IMR-90 (cell line): ENCODE measurements around the gene CD274. TPM values are rescaled to one million over a fixed set of nuclear protein-coding genes. Genes with fewer than 3 reads are reported as not detected.
"Not testable (repeated sequence)": the region's sequence is repeated elsewhere in the genome, so short reads cannot be mapped to it uniquely, and the experiment has no call there.

Source experiments
- ATAC-seq: fragments of 200-7000 bp; cut with Tn5 transposase; 2 replicates; pipeline ENCODE4 v1.9.1; 2020; ENCODE audit warnings: low read depth, mild to moderate bottlenecking, moderate library complexity
- BruUV-seq: library from RNA; stranded (reverse); fragments of 400-500 nt; replicated peaks from 2 replicates; lab custom pipeline; 2021; lab: Mats Ljungman, UMichigan
- CTCF ChIA-PET: fragments of 300-600 bp; formaldehyde crosslinking; extraction: SDS; loops from one replicate; lab custom pipeline; 2021; ENCODE audit warnings: antibody characterized with exemption; lab: Yijun Ruan, JAX
- POLR2A ChIA-PET: fragments of 300-600 bp; sonication (Branson Sonifier 250); formaldehyde crosslinking; loops from one replicate; lab custom pipeline; 2022; ENCODE audit warnings: antibody characterized with exemption; ENCODE audit not compliant: unreplicated experiment; lab: Charles Lee
- DNase-seq: peaks from one replicate; pipeline ENCODE4 v3.0.0; 2013
- H2AFZ ChIP-seq: replicated peaks from 2 replicates; pipeline ENCODE3; 2013; ENCODE audit warnings: low read length, mild to moderate bottlenecking; ENCODE audit not compliant: poor library complexity
- H2AK5ac ChIP-seq: 2 replicates; pipeline ENCODE4 v1.6.1; 2013; ENCODE audit warnings: low read depth, low read length, inconsistent platforms
- H2AK9ac ChIP-seq: replicated peaks from 2 replicates; pipeline ENCODE3; 2013; ENCODE audit warnings: mild to moderate bottlenecking, low read depth, low read length, moderate library complexity; ENCODE audit not compliant: poor library complexity
- H2BK120ac ChIP-seq: 2 replicates; pipeline ENCODE4 v1.6.1; 2013; ENCODE audit warnings: low read depth, low read length, inconsistent platforms
- H2BK15ac ChIP-seq: 3 replicates; pipeline ENCODE4 v1.6.1; 2013; ENCODE audit warnings: low read depth, low read length, inconsistent platforms
- H2BK20ac ChIP-seq: 2 replicates; pipeline ENCODE4 v1.6.1; 2013; ENCODE audit warnings: low read depth, mild to moderate bottlenecking, inconsistent platforms, low read length, moderate library complexity
- H2BK5ac ChIP-seq: 2 replicates; pipeline ENCODE4 v1.6.1; 2013; ENCODE audit warnings: mild to moderate bottlenecking, low read depth, low read length, inconsistent platforms; ENCODE audit not compliant: poor library complexity, severe bottlenecking
- H3K14ac ChIP-seq: replicated peaks from 2 replicates; pipeline ENCODE4 v1.6.1; 2013; ENCODE audit warnings: low read depth, low read length, inconsistent platforms
- H3K18ac ChIP-seq: 2 replicates; pipeline ENCODE4 v1.6.1; 2013; ENCODE audit warnings: low read depth, low read length, control low read depth
- H3K23ac ChIP-seq: 2 replicates; pipeline ENCODE4 v1.6.1; 2013; ENCODE audit warnings: low read depth, low read length, inconsistent platforms
- H3K27ac ChIP-seq: 2 replicates; pipeline ENCODE4 v1.5.1; 2013; ENCODE audit warnings: mild to moderate bottlenecking, control low read depth, low read length; ENCODE audit not compliant: insufficient read depth
- H3K27me3 ChIP-seq: 2 replicates; pipeline ENCODE4 v1.6.1; 2013; ENCODE audit warnings: low read length; ENCODE audit not compliant: control insufficient read depth, insufficient read depth
- H3K36me3 ChIP-seq: 2 replicates; pipeline ENCODE4 v1.6.1; 2013; ENCODE audit warnings: low read length, mixed read lengths; ENCODE audit not compliant: control insufficient read depth, insufficient read depth
- H3K4ac ChIP-seq: 2 replicates; pipeline ENCODE4 v1.6.1; 2013; ENCODE audit warnings: low read depth, low read length, inconsistent platforms
- H3K4me1 ChIP-seq: 2 replicates; pipeline ENCODE4 v1.6.1; 2013; ENCODE audit warnings: low read length, mixed read lengths; ENCODE audit not compliant: control insufficient read depth, insufficient read depth
- H3K4me2 ChIP-seq: 2 replicates; pipeline ENCODE4 v1.6.1; 2013; ENCODE audit warnings: low read depth, mild to moderate bottlenecking, control low read depth, low read length, moderate library complexity
- H3K4me3 ChIP-seq: 2 replicates; pipeline ENCODE4 v1.5.1; 2013; ENCODE audit warnings: low read depth, mild to moderate bottlenecking, control low read depth, low read length, moderate library complexity; ENCODE audit not compliant: insufficient read depth
- H3K56ac ChIP-seq: 2 replicates; pipeline ENCODE4 v1.6.1; 2013; ENCODE audit warnings: low read length, inconsistent platforms; ENCODE audit not compliant: insufficient read depth; ENCODE audit errors: extremely low read depth
- H3K79me1 ChIP-seq, 2 experiments: 2 replicates each; pipeline ENCODE4 v1.6.1; 2013; ENCODE audit warnings: low read length in 2 of 2, inconsistent platforms in 1 of 2, low read depth in 1 of 2
- H3K9ac ChIP-seq: 2 replicates; pipeline ENCODE4 v1.6.1; 2013; ENCODE audit warnings: low read depth, low read length, control low read depth
- H3K9me1 ChIP-seq: 2 replicates; pipeline ENCODE4 v1.6.1; 2013; ENCODE audit warnings: low read length, inconsistent platforms; ENCODE audit not compliant: insufficient read depth
- H3K9me3 ChIP-seq: 2 replicates; pipeline ENCODE4 v1.6.1; 2013; ENCODE audit warnings: low read length; ENCODE audit not compliant: control insufficient read depth, insufficient read depth
- H4K20me1 ChIP-seq: 2 replicates; pipeline ENCODE4 v1.6.1; 2013; ENCODE audit warnings: low read length, inconsistent platforms; ENCODE audit not compliant: insufficient read depth
- H4K5ac ChIP-seq: 2 replicates; pipeline ENCODE4 v1.6.1; 2013; ENCODE audit warnings: mild to moderate bottlenecking, low read depth, low read length, control low read depth
- H4K8ac ChIP-seq, 2 experiments: 2 replicates each; pipeline ENCODE4 v1.6.1; 2013; ENCODE audit warnings: low read depth in 2 of 2, low read length in 2 of 2, control low read depth in 1 of 2, inconsistent platforms in 1 of 2
- H4K91ac ChIP-seq: 2 replicates; pipeline ENCODE4 v1.6.1; 2013; ENCODE audit warnings: low read depth, low read length, inconsistent platforms; ENCODE audit not compliant: insufficient read depth
- ELK1 ChIP-seq: fragments of 150-350 bp; IDR thresholded peaks from 2 replicates; pipeline ENCODE4 v1.6.1; 2016; ENCODE audit warnings: low read depth, mild to moderate bottlenecking, low read length, moderate library complexity, borderline replicate concordance
- RCOR1 ChIP-seq: IDR thresholded peaks from 2 replicates; pipeline ENCODE4 v1.6.1; 2012; ENCODE audit warnings: mild to moderate bottlenecking, low read length, improper control_type of control experiment; ENCODE audit not compliant: insufficient replicate concordance
- WGBS, 2 experiments: methylation state at CpG; one replicate each; pipeline versions ENCODE4 v1.1.5 to v1.1.7; 2013; ENCODE audit warnings: missing lambda C conversion rate in 2 of 2; ENCODE audit not compliant: insufficient read length in 1 of 2; ENCODE audit errors: extremely low coverage in 2 of 2; 5-methylcytosine and 5-hydroxymethylcytosine counted together
- dilution Hi-C: fragments of 300-500 bp; cut with HindIII; formaldehyde crosslinking; loops from one replicate; pipeline ENCODE4 v1.14.3; 2018; ENCODE audit warnings: low sequenced_read_pairs; ENCODE audit not compliant: unreplicated experiment
- in situ Hi-C: fragments of 300-500 bp; cut with MboI; formaldehyde crosslinking; loops from 3 replicates; pipeline ENCODE4 v1.14.3; 2019; ENCODE audit warnings: low sequenced_read_pairs, inconsistent platforms, mixed read lengths
- intact Hi-C: fragments of 100-400 bp; cut with micrococcal nuclease; formaldehyde crosslinking; loops from 2 replicates; pipeline ENCODE4 v1.10.0; 2022
- polyA plus RNA-seq, 3 experiments: library from polyadenylated mRNA; depleted of rRNA; stranded (reverse); fragments of >200 nt; gene quantifications; 2 replicates each; pipeline ENCODE4 v1.2.3, GENCODE V29; 2012; ENCODE audit warnings: low replicate concordance in 1 of 3
- total RNA-seq: library from RNA; depleted of rRNA; stranded (reverse); fragments of >200 nt; gene quantifications from 2 replicates; pipeline ENCODE4 v1.2.3, GENCODE V29; 2012

Gene CD274
- total and polyA plus RNA-seq, 2 of the 4 experiments (the other 2 are of a cell fraction) = 17.4 to 19.4 TPM

- TF ChIP-seq ELK1 (no peak), RCOR1 (no peak)
Measured at GRCh38 chr9:5443850-5444249, 6.5 kb upstream of the CD274 start (continued).

GRCh38 chr9:5445096-5445495 lies 5.2 kb upstream of the CD274 start:
- H4K5ac ChIP-seq, H2AFZ ChIP-seq, BruUV-seq, H3K14ac ChIP-seq, H4K91ac ChIP-seq, H3K56ac ChIP-seq, H2AK5ac ChIP-seq, H3K9me3 ChIP-seq, H3K18ac ChIP-seq, H3K9ac ChIP-seq, H3K27ac ChIP-seq, H4K20me1 ChIP-seq, POLR2A ChIA-PET, H3K36me3 ChIP-seq, H2BK120ac ChIP-seq, DNase-seq, H3K9me1 ChIP-seq, H2BK20ac ChIP-seq, H4K8ac ChIP-seq, H2AK9ac ChIP-seq, intact Hi-C loops, ATAC-seq, dilution Hi-C loops, H3K79me1 ChIP-seq, H3K4me3 ChIP-seq, H3K23ac ChIP-seq, H3K27me3 ChIP-seq, H3K4ac ChIP-seq, H2BK15ac ChIP-seq, H3K4me1 ChIP-seq, H2BK5ac ChIP-seq, H3K4me2 ChIP-seq, CTCF ChIA-PET: not testable (repeated sequence)
- WGBS, 2 experiments = no CpG with 5 or more reads among the region's 4 CpGs
- in situ Hi-C loops = loop anchor here (25.0 kb wide), 1 partner anchor 683 kb away; no protein-coding TSS in a partner anchor
